ENCODE results near the gene BICDL2. TPM values are rescaled to one million over a fixed set of nuclear protein-coding genes. Genes with fewer than 3 reads are reported as not detected.

The BICDL2 gene
- polyA plus RNA-seq, 2 of the 4 experiments (the other 2 are of a cell fraction): not detected

- Histone ChIP-seq H3K4me2 (no peak overlapping the region), H3K27ac (no peak overlapping the region), H3K9me3 (no peaks in the 10 kb centered on the region), H3K4me1 (peaks cover 12% of the 10 kb centered on the region; the same call in 2 of the 3 replicates), H3K4me3 (no peak overlapping the region)
- no peak for FAIRE-seq
- DNase-seq (ENCODE audit: low read depth in 1 of 2, low spot score in 1 of 2): no peak
- WGBS (ENCODE audit: missing lambda C conversion rate): 86% methylated on average over 15 of the region's 15 CpGs
- no peak for TF ChIP-seq RARB (CRISPR knock-in tag; IDR thresholded peaks at IDR 0.05)
- TF ChIP-seq MYC (IDR thresholded peaks at IDR 0.05; ENCODE audit: borderline replicate concordance, low read length): no peak
- TF ChIP-seq BCL3 (IDR thresholded peaks at IDR 0.05): no peak
- no peak for TF ChIP-seq RFX5 (IDR thresholded peaks at IDR 0.05)
- no peak for TF ChIP-seq CHD2 (IDR thresholded peaks at IDR 0.05; ENCODE audit: low read length, partially characterized antibody)
- no peak for TF ChIP-seq EHMT2 (IDR thresholded peaks at IDR 0.05; ENCODE audit: low read depth)
- TF ChIP-seq RAD21 (conservative IDR thresholded peaks at IDR 0.05 in 1 of 2, IDR thresholded peaks at IDR 0.05 in 1 of 2): no peak
- TF ChIP-seq HDAC2 (IDR thresholded peaks at IDR 0.05): no peak
- TF ChIP-seq, protein P1, sequence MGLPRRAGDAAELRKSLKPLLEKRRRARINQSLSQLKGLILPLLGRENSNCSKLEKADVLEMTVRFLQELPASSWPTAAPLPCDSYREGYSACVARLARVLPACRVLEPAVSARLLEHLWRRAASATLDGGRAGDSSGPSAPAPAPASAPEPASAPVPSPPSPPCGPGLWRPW (IDR thresholded peaks at IDR 0.05): no peak
- no peak for TF ChIP-seq HOXB5 (CRISPR knock-in tag; IDR thresholded peaks at IDR 0.05)
- ChIA-PET CTCF (interaction anchor here (1.0 to 2.3 kb wide), 5 partner anchors 11 to 59 kb away, joined by 3 to 10 read pairs (median 5); no protein-coding TSS in a partner anchor), POLR2A (no interaction called here)
- ATAC-seq: no peak; a peak in 1 of 6 replicates
These were observed 50.8 kb downstream of the BICDL2 start for GRCh38 chr16:2985893-2986355.

- ChIA-PET CTCF (interaction anchor here (1.0 to 2.3 kb wide), 8 partner anchors 8 to 59 kb away, joined by 3 to 10 read pairs (median 4); no protein-coding TSS in a partner anchor), POLR2A (no interaction called here)
- no peak for ATAC-seq
- TF ChIP-seq RCOR1 (IDR thresholded peaks at IDR 0.05; ENCODE audit: low read depth, low read length) (no peak), MYC (IDR thresholded peaks at IDR 0.05; ENCODE audit: borderline replicate concordance, low read length) (no peak), HOXB5 (CRISPR knock-in tag; IDR thresholded peaks at IDR 0.05) (no peak), NPAS2 (CRISPR knock-in tag; IDR thresholded peaks at IDR 0.05; ENCODE audit: borderline replicate concordance) (no peak), TFCP2L1 (CRISPR knock-in tag; IDR thresholded peaks at IDR 0.05) (no peak), JUN (IDR thresholded peaks at IDR 0.05) (no peak), HOXA7 (CRISPR knock-in tag; IDR thresholded peaks at IDR 0.05) (no peak), RNF2 (IDR thresholded peaks at IDR 0.05; ENCODE audit: borderline replicate concordance, low read depth) (no peak), ESRRA (IDR thresholded peaks at IDR 0.05; ENCODE audit: borderline replicate concordance, low read length) (no peak), CBX2 (IDR thresholded peaks at IDR 0.05; ENCODE audit: borderline replicate concordance, low read depth) (no peak)
- TF ChIP-seq, protein P2, sequence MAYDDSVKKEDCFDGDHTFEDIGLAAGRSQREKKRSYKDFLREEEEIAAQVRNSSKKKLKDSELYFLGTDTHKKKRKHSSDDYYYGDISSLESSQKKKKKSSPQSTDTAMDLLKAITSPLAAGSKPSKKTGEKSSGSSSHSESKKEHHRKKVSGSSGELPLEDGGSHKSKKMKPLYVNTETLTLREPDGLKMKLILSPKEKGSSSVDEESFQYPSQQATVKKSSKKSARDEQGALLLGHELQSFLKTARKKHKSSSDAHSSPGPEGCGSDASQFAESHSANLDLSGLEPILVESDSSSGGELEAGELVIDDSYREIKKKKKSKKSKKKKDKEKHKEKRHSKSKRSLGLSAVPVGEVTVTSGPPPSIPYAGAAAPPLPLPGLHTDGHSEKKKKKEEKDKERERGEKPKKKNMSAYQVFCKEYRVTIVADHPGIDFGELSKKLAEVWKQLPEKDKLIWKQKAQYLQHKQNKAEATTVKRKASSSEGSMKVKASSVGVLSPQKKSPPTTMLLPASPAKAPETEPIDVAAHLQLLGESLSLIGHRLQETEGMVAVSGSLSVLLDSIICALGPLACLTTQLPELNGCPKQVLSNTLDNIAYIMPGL (CRISPR knock-in tag; IDR thresholded peaks at IDR 0.05; ENCODE audit: borderline replicate concordance): no peak
- DNase-seq (ENCODE audit: low read depth in 1 of 2, low spot score in 1 of 2): no peak
- no peak overlapping the region for H3K4me3 ChIP-seq
- H3K27ac ChIP-seq: no peak overlapping the region
- no peak for FAIRE-seq
- H3K9me3 ChIP-seq: no peaks in the 10 kb centered on the region
- WGBS (ENCODE audit: missing lambda C conversion rate): 79% methylated on average over 5 of the region's 9 CpGs
- peaks cover 14% of the 10 kb centered on the region; the same call in 2 of the 3 replicates for H3K4me1 ChIP-seq
- no peak overlapping the region for H3K4me2 ChIP-seq
These were observed 51.3 kb downstream of the BICDL2 start for GRCh38 chr16:2985462-2985861.

DNA sequence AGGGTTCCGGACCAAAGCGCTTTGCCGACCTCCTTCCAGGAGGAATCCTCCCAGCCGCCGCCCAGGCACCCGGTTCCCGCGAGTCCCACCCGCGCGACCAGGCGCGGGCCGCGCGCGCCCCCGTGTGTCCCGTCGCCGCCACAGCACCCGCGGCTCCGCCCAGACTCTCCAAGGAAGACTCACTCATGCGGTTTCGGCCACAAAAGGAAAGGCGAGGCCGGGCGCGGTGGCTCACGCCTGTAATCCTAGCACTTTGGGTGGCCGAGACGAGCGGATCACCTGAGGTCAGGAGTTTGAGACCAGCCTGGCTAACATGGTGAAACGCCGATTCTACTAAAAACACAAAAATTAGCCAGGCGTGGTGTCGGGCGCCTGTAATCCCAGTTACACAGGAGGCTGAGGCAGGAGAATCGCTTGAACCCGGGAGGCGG is 53.0 kb downstream of the BICDL2 start:
- ChIA-PET CTCF (interaction anchor here (0.8 to 3.9 kb wide), 10 partner anchors 10 to 215 kb away, joined by 3 to 18 read pairs (median 4); no protein-coding TSS in a partner anchor), POLR2A (interaction anchor here (1.3 kb wide), 1 partner anchor 36 kb away, joined by 5 read pairs; the partner anchor contains the start of gene TNFRSF12A)
- Histone ChIP-seq H3K4me3 (peak overlapping the region; percentile 36), H3K27ac (peak overlapping the region; percentile 70 to 84), H3K4me2 (peak overlapping the region; percentile 81), H3K4me1 (peaks cover 18% of the 10 kb centered on the region; the same call in 2 of the 3 replicates), H3K9me3 (no peaks in the 10 kb centered on the region)
- 8% methylated on average over 35 of the region's 42 CpGs for WGBS (ENCODE audit: missing lambda C conversion rate)
- no peak for FAIRE-seq
- DNase-seq (ENCODE audit: low read depth in 1 of 2, low spot score in 1 of 2): peak; percentile 81 to 91
- peak; percentile 69 to 74 for ATAC-seq
- TF ChIP-seq ESRRA (IDR thresholded peaks at IDR 0.05; ENCODE audit: borderline replicate concordance, low read length) (no peak), PBX3 (IDR thresholded peaks at IDR 0.05) (no peak), HDAC2 (IDR thresholded peaks at IDR 0.05) (no peak), RCOR1 (IDR thresholded peaks at IDR 0.05; ENCODE audit: low read depth, low read length) (no peak), SMC3 (IDR thresholded peaks at IDR 0.05) (peak; percentile 58), CHD2 (IDR thresholded peaks at IDR 0.05; ENCODE audit: low read length, partially characterized antibody) (peak; percentile 77), EP300 (IDR thresholded peaks at IDR 0.05) (no peak), ZFP36 (IDR thresholded peaks at IDR 0.05; ENCODE audit: borderline replicate concordance, partially characterized antibody) (no peak)
- TF ChIP-seq, protein P3, sequence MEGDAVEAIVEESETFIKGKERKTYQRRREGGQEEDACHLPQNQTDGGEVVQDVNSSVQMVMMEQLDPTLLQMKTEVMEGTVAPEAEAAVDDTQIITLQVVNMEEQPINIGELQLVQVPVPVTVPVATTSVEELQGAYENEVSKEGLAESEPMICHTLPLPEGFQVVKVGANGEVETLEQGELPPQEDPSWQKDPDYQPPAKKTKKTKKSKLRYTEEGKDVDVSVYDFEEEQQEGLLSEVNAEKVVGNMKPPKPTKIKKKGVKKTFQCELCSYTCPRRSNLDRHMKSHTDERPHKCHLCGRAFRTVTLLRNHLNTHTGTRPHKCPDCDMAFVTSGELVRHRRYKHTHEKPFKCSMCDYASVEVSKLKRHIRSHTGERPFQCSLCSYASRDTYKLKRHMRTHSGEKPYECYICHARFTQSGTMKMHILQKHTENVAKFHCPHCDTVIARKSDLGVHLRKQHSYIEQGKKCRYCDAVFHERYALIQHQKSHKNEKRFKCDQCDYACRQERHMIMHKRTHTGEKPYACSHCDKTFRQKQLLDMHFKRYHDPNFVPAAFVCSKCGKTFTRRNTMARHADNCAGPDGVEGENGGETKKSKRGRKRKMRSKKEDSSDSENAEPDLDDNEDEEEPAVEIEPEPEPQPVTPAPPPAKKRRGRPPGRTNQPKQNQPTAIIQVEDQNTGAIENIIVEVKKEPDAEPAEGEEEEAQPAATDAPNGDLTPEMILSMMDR (IDR thresholded peaks at IDR 0.05): peak; percentile 90
